Motor neuron (in vitro differentiated cells): ENCODE results near the gene GATAD2B. TPM values are rescaled to one million over a fixed set of nuclear protein-coding genes. Genes with fewer than 3 reads are reported as not detected.
A peak's percentile ranks its signal among the peaks of the same experiment; 100 is the strongest.

Experiments
- ATAC-seq, 8 experiments: fragments of 200-7000 bp; cut with Tn5 transposase; replicated peaks in 6 of 8; 2 replicates each; pipeline ENCODE4 v1.8.0; 2021; ENCODE audit warnings: mild to moderate bottlenecking in 8 of 8, moderate library complexity in 8 of 8
- H3K27ac ChIP-seq, 2 donors: fragments of 250-450 bp; sonication (Bioruptor Pico); 2 replicates each; pipeline ENCODE4 v1.9.0; 2021; ENCODE audit warnings: antibody characterized with exemption in 2 of 2, mild to moderate bottlenecking in 2 of 2, moderate library complexity in 1 of 2
- H3K4me1 ChIP-seq, 2 donors: fragments of 250-450 bp; sonication (Bioruptor Pico); replicated peaks in 1 of 2; 2 replicates each; pipeline ENCODE4 v1.6.1; 2021; ENCODE audit warnings: antibody characterized with exemption in 2 of 2, mild to moderate bottlenecking in 2 of 2, moderate library complexity in 1 of 2
- H3K4me3 ChIP-seq, 5 donors: fragments of 250-450 bp; sonication (Bioruptor Pico); 2 replicates each; pipeline ENCODE4 v1.9.0; 2021; ENCODE audit warnings: antibody characterized with exemption in 5 of 5, mild to moderate bottlenecking in 5 of 5, moderate library complexity in 4 of 5
- WGBS, 10 experiments: fragments of 450-650 bp; shearing (Covaris generic); methylation state at CpG; one replicate each; pipeline ENCODE4 v1.0.0; 2022; 5-methylcytosine and 5-hydroxymethylcytosine counted together
- in situ Hi-C, 9 experiments: fragments of 400-800 bp; cut with MboI; loops; one replicate each; pipeline ENCODE4 v1.15.0; 2021; ENCODE audit warnings: low sequenced_read_pairs in 9 of 9, low pct_unique_long_range_greater_than_20kb in 2 of 9; ENCODE audit not compliant: unreplicated experiment in 9 of 9
- total RNA-seq, 8 experiments: library from RNA; unstranded; fragments of 300-600 nt; gene quantifications; 2 replicates each; pipeline versions ENCODE4 v1.2.3 to v1.2.4, GENCODE V29; 2022

GATAD2B gene
- total RNA-seq, 8 experiments from 2014 or later: 6.6 to 36.5 (median 23.7) TPM

DNA sequence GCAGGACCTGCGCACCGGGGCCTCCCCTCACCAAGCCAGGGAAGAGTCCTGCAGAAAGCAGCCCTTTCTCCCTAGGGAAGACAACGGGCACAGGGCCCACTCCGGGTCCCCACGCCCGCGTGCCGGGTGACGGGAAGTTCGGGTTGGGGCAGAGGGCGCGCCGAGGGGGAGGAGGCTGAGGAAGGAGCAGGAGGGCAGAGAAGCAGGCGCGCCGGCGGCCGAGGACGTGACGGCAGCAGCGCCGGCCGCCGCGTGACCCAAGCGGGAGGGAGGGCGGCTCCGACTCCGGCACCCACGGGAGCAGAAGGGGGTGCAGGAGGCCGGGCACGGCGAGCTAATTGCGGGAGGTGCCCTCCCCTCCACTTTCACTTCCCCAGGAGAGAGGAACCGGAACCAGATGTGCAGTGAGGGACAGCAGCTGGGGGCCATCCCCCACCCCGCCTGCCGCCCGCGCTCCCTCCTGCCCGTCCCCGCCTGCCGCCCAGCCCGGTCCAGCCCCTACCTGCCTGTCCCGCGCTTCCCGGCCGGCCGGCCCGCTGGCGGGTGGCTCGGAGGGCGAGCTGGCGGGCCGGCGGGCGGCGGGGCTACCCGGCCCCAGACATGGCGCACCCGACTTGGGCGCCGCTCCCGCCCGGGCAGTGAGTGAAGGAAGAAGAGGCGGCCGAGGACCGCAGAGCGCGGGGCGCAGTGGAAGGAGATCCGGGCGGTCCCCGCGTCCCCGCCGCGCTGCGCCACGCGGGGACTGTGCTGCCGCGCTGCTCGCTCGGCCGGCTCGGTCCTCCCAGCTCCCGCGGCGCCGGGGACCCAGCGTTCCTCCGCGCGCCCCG is 23.2 kb upstream of the GATAD2B start:
- in situ Hi-C loops: loop anchor here in 2 of 9 experiments (25.0 kb wide), 1 partner anchor 134 kb away; no protein-coding TSS in a partner anchor
- peak overlapping the region; percentile 71 to 94 (median 91) for H3K4me3 ChIP-seq
- H3K4me1 ChIP-seq: peaks cover 7 to 9% of the 10 kb centered on the region in 2 donors
- WGBS, 10 experiments: 0 to 2% (median 0%) methylated on average over 1 to 9 of the region's 95 CpGs; no CpG with 5 or more reads in 7 of the 10 experiments
- peak; percentile 66 to 79 (median 74) for ATAC-seq
- peak overlapping the region; percentile 44 to 73 for H3K27ac ChIP-seq

DNA sequence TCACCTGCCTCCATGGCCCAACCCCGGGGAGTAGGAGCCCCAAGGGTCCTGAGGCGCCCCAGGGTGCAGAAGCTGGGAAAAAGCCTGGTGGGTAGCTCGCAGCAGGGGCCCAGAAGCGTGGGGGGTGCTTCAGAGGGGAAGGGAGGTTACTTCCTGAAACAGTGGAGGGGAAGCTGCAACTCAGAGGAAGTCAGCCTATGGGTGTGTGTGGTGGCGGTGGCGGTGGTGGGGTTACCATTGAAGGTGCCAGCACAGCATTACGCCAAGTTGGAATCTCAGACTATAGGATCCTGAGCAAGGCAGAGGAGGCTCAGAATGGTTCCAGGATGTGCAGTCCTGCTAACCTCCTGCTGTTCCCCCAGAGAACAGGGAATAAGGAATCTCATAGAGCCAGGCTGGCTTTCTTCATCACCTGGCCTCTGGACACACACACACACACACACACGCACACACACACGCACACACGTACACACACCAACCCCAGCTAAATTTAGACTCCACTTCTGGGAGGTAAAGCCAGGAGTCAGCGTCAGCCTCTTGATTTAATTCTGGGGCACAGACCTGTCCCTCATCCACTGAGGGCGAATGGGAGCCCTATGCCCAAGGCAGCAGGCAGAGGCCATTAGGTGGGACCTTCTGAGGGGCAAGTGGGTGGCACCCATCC is 22.5 kb upstream of the GATAD2B start:
- H3K4me1 ChIP-seq: peaks cover 7 to 9% of the 10 kb centered on the region in 2 donors
- H3K4me3 ChIP-seq: peak overlapping the region; percentile 71 to 94 (median 91)
- ATAC-seq: peak in 1 of 8 experiments; percentile 27
- peak overlapping the region; percentile 44 to 73 for H3K27ac ChIP-seq
- 0 to 100% (median 63%) methylated on average over 1 to 5 of the region's 12 CpGs; no CpG with 5 or more reads in 3 of the 10 experiments for WGBS, 10 experiments
- in situ Hi-C loops: loop anchor here in 2 of 9 experiments (25.0 kb wide), 1 partner anchor 133 kb away; no protein-coding TSS in a partner anchor

DNA sequence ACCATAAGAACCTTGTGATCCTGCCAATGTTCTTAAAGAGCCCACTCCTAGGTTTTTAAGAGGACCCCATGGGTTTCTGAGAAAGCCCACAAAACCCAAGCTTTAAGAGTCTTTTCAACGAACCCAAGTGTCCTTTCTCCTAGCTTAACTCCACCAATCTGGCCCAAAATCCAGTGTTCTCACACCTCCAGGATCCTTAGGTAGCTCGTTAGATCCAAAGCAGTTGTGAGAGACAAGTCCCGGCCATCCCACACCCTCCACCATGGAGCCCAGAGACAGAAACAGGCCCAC is 22.0 kb upstream of the GATAD2B start:
- Histone ChIP-seq H3K27ac (no peak overlapping the region), H3K4me1 (peaks cover 7 to 9% of the 10 kb centered on the region in 2 donors), H3K4me3 (peak overlapping the region in 4 of 5 donors; percentile 71 to 94 (median 89))
- 18 to 100% (median 80%) methylated on average over 1 to 3 of the region's 3 CpGs; no CpG with 5 or more reads in 3 of the 10 experiments for WGBS, 10 experiments
- in situ Hi-C loops: loop anchor here in 2 of 9 experiments (25.0 kb wide), 1 partner anchor 132 kb away; no protein-coding TSS in a partner anchor
- ATAC-seq: no peak

DNA sequence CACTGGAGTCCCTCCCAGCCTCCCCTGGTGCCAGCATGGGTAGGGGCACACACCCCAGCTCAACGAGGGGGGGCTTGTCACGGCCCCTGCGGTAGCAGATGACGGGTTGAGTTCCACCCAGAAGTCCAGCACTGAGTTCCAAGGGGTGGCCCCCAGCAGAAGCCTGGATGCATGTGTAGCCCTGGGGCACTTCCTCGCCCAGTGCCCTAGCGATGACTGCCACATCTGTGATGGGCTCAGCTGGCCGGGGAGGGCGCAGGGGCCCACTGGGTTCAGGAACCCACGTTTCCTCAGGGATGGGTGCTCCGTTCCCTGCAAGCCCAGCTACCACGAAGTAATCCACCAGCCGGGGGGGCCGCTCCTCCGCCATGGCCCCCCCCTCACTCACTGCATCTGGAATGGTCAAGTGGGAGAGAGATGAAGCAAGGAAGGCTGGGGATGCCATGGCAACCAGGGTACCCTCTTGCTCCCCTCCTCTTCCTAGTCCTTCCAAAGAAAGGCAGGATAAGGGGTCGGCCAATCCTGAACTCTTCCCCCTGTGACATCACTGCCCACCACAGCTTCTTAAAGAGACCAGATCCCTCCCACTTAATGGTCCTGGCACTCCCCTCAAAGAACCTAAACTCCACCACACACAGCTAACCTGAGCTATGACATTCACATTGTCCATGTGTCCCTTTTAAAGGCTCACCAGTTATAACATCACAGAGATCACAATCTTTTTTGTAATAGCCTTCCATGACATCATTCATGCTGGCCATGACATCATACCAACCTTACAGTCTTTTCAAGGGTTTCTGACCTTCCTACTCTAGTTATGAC is 21.4 kb upstream of the GATAD2B start:
- ATAC-seq: no peak
- H3K27ac ChIP-seq: no peak overlapping the region
- in situ Hi-C loops: loop anchor here in 2 of 9 experiments (25.0 kb wide), 1 partner anchor 132 kb away; no protein-coding TSS in a partner anchor

DNA sequence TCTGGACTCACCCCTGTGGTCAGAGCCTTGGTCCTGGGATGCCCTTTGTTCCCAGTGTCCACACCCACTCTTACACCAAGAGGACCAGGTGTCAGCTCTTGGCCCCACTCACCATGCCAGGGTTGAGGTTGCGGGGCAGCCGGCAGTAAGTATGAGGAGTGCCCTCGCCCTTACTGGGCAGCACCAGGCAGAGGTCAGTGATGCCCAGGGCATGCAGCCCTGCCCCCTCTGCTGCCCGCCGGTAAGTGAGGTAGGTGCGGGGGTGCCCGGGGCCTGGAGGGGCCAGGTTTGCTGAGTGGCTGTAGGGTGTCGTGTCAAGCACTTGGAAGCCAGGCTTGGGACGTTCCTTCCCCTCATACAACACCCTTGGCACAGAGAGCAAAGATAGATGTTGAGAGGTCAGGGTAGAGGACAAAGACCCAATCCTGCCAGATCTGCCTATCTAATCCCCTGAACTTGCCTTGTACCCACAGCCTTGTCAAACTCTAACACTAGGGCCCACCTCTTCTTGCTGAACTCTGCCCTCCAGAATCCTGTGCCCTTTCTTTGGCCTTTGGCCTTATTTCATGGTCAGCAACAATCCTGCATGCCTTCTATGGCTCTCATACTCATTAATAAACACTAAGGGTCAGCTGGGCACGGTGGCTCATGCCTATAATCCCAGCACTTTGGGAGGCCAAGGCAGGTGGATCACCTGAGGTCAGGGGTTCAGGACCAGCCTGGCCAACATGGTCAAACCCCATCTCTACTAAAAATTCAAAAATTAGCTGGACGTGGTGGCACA is 20.2 kb upstream of the GATAD2B start:
- Histone ChIP-seq H3K4me3 (no peak overlapping the region), H3K4me1 (peaks cover 7 to 9% of the 10 kb centered on the region in 2 donors), H3K27ac (no peak overlapping the region)
- in situ Hi-C loops: loop anchor here in 2 of 9 experiments (25.0 kb wide), 1 partner anchor 131 kb away; no protein-coding TSS in a partner anchor
- no peak for ATAC-seq
- 89 to 100% (median 97%) methylated on average over 1 to 10 of the region's 11 CpGs; no CpG with 5 or more reads in 3 of the 10 experiments for WGBS, 10 experiments

More for the DNA sequence above, 21.4 kb upstream of the GATAD2B start:
- peak overlapping the region in 1 of 5 donors; percentile 91 for H3K4me3 ChIP-seq
- WGBS, 10 experiments: 20 to 100% (median 60%) methylated on average over 1 to 4 of the region's 15 CpGs; no CpG with 5 or more reads in 5 of the 10 experiments
- peaks cover 7 to 9% of the 10 kb centered on the region in 2 donors for H3K4me1 ChIP-seq

DNA sequence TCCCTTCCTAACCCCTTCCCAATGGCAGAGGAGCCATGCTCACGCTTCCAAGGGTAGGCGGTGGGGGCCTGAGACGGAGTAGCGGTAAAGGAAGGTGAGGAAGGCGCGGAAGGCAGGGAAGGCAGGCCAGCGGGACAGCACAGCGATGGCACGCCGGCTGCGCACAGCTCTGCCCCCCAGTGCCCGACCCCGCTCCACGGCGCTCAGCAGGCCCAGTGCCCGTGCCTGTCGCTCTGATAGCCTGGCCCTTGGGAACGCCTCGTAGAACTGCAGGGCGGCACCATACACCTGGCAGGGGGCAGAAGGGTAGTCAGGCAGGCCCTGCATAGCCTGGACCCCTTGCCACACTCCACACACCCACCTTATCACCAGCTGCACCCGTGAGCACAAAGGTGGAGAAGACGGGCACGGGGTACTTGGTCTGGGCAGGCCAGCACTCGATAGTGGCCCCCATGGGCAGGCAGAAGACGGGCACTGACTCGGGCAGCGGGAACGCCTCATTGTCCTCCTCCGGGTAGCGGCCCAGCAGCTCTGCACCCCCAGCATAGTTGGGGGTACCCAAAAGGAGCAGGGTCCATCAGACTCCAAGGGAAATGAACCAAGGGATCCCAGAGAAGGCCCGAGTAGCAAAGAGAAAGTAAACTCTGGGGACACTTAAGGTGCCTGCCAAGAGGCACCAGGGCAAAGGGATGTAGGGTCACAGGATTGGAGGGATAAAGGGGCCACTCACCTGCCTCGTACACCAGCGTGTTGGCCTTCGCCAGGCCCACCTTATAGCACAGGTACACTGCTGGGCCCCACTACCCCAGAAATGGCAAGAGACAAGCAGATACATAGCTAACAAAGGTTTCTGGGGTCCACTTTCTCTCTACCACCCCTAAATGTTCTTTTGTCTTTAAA is 19.3 kb upstream of the GATAD2B start:
- no peak overlapping the region for H3K4me3 ChIP-seq
- peaks cover 7 to 9% of the 10 kb centered on the region in 2 donors for H3K4me1 ChIP-seq
- in situ Hi-C loops: loop anchor here in 2 of 9 experiments (25.0 kb wide), 1 partner anchor 130 kb away; no protein-coding TSS in a partner anchor
- no peak for ATAC-seq
- 0 to 100% (median 93%) methylated on average over 1 to 11 of the region's 34 CpGs; no CpG with 5 or more reads in 4 of the 10 experiments for WGBS, 10 experiments
- H3K27ac ChIP-seq: no peak overlapping the region

DNA sequence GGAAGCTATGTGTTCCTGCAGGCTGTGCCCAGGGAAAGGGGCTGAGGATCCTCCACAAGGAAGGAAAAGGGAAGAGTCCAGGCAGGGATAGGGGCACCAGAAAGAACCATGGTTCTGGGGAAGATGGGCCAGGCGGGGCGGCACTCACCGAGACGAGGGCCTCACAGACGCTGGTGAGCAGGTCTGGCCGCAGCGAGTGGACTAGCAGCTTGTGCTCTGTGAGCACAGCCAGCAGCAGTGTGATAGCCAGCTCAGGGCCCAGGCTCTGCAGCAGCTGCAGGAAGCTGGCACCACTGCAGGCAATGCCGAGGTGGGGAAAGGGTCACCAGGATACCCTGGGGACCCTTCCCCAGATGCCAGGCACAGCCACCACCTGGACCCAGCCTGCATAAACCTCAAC is 18.0 kb upstream of the GATAD2B start:
- no peak for ATAC-seq
- H3K4me1 ChIP-seq: peaks cover 6 to 7% of the 10 kb centered on the region in 2 donors
- 100% methylated on average over 2 of the region's 8 CpGs; no CpG with 5 or more reads in 9 of the 10 experiments for WGBS, 10 experiments
- H3K4me3 ChIP-seq: no peak overlapping the region
- no peak overlapping the region for H3K27ac ChIP-seq
- in situ Hi-C loops: loop anchor here in 2 of 9 experiments (25.0 kb wide), 1 partner anchor 128 kb away; no protein-coding TSS in a partner anchor

DNA sequence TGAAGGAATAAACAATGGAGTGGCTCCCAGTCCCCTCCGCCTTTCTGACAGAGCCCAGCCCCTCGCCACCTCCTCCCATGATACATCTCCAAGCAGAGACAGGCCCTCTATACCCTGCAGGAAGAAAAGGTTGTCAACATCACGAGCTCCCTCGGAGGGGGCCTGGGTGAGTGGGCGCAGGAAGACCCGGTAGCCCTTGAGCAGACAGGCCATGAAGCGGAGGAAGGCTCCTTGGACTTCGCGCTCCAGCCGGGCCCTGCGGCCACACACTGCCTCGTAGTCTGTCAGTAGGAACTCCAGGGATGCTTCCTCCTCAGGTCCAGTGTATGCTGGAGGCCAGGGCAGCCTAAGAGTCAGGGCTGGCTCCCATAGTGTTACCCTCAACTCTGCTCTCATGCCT is 16.7 kb upstream of the GATAD2B start:
- in situ Hi-C loops: loop anchor here in 2 of 9 experiments (25.0 kb wide), 1 partner anchor 127 kb away; no protein-coding TSS in a partner anchor

DNA sequence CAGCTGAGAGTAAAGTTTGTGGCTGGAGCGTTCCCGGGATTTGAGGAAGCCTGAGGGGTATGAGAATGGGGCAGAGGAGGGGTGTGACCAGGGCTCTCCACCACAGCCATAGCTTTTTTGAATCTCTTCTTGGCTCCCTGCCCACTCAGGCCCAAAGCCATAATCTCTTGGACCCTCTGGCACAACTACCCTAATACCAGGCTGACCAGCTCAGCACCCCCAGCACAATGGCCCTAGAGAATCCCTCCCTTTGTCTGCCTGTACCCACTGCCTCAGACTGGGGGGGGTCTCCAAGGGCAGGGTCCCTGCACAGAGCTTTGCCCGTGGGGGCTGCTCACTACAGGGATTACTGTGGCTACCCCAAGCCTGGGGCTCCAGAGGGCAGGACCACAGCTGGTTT is 16.2 kb upstream of the GATAD2B start:
- H3K27ac ChIP-seq: no peak overlapping the region
- ATAC-seq: no peak
- in situ Hi-C loops: loop anchor here in 2 of 9 experiments (25.0 kb wide), 1 partner anchor 127 kb away; no protein-coding TSS in a partner anchor
- 65 to 100% (median 91%) methylated on average over 1 to 3 of the region's 3 CpGs; no CpG with 5 or more reads in 4 of the 10 experiments for WGBS, 10 experiments
- no peaks in the 10 kb centered on the region for H3K4me1 ChIP-seq
- H3K4me3 ChIP-seq: no peak overlapping the region

More for the DNA sequence above, 16.7 kb upstream of the GATAD2B start:
- WGBS, 10 experiments: 60 to 100% (median 97%) methylated on average over 1 to 12 of the region's 12 CpGs; no CpG with 5 or more reads in 5 of the 10 experiments
- Histone ChIP-seq H3K27ac (no peak overlapping the region), H3K4me3 (no peak overlapping the region), H3K4me1 (no peaks in the 10 kb centered on the region)
- ATAC-seq: peak in 1 of 8 experiments; percentile 25

DNA sequence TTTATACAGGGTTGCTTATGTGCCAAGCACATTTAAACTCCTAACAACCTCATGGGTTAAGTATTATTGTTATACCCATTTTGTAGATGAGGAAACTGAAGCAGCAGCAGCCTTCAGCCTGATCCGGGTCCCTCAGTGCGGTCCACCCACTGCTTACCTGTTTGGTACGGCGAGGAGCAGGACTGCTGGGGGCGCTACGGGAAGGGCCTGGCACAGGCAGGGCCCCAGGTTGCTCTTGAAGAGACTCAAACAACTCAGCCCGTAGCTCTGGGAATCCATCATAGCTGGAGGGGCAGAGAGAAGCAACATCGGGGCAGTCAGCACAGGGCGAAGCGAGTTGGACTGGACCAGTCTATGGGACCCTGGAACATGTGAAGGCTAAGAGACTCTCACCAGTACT is 14.6 kb upstream of the GATAD2B start:
- in situ Hi-C loops: loop anchor here in 2 of 9 experiments (25.0 kb wide), 1 partner anchor 125 kb away; no protein-coding TSS in a partner anchor
- H3K4me1 ChIP-seq: no peaks in the 10 kb centered on the region
- WGBS, 10 experiments: 90 to 100% (median 96%) methylated on average over 1 to 10 of the region's 10 CpGs; no CpG with 5 or more reads in 3 of the 10 experiments
- no peak overlapping the region for H3K27ac ChIP-seq
- ATAC-seq: no peak
- no peak overlapping the region for H3K4me3 ChIP-seq
